ENCODE results near the gene PNMA8A. TPM values are rescaled to one million over a fixed set of nuclear protein-coding genes. Genes with fewer than 3 reads are reported as not detected.

Gene PNMA8A
- total RNA-seq, 1 donor from 2014 or later: 10.1 TPM

DNA sequence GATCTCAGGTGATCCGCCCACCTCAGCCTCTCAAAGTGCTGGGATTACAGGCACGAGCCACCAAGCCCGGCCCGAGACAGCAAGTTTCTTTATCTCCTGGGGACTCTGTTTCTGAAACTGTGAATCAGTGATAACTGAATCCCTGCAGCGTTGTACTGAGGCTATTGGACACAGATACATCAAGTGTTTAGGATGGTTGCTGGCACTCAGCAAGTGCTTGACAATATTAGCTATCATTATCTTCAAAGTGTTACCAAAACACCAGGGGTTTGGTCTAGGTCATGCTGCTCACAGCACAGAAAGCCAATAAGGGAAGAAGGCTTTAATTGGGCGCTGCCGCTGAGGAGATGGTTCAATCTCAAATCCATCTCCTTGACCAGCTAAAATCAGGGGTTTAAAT lies 22.1 kb downstream of the PNMA8A start:
- peaks cover 3% of the 10 kb centered on the region for H3K36me3 Mint-ChIP-seq (ENCODE audit: low read depth)
- peaks cover 7% of the 10 kb centered on the region for H3K9me3 Mint-ChIP-seq (ENCODE audit: low read depth)
- TF ChIP-seq, protein P1, sequence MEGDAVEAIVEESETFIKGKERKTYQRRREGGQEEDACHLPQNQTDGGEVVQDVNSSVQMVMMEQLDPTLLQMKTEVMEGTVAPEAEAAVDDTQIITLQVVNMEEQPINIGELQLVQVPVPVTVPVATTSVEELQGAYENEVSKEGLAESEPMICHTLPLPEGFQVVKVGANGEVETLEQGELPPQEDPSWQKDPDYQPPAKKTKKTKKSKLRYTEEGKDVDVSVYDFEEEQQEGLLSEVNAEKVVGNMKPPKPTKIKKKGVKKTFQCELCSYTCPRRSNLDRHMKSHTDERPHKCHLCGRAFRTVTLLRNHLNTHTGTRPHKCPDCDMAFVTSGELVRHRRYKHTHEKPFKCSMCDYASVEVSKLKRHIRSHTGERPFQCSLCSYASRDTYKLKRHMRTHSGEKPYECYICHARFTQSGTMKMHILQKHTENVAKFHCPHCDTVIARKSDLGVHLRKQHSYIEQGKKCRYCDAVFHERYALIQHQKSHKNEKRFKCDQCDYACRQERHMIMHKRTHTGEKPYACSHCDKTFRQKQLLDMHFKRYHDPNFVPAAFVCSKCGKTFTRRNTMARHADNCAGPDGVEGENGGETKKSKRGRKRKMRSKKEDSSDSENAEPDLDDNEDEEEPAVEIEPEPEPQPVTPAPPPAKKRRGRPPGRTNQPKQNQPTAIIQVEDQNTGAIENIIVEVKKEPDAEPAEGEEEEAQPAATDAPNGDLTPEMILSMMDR (IDR thresholded peaks at IDR 0.05): no peak
- peaks cover 24% of the 10 kb centered on the region for H3K4me1 Mint-ChIP-seq (ENCODE audit: low read depth)
- no peak for DNase-seq (ENCODE audit: low spot score)
- H3K4me3 Mint-ChIP-seq (ENCODE audit: unreplicated experiment): no peak overlapping the region
- H3K27ac Mint-ChIP-seq (ENCODE audit: unreplicated experiment): no peak overlapping the region
- no peaks in the 10 kb centered on the region for H3K27me3 Mint-ChIP-seq (ENCODE audit: low read depth)

DNA sequence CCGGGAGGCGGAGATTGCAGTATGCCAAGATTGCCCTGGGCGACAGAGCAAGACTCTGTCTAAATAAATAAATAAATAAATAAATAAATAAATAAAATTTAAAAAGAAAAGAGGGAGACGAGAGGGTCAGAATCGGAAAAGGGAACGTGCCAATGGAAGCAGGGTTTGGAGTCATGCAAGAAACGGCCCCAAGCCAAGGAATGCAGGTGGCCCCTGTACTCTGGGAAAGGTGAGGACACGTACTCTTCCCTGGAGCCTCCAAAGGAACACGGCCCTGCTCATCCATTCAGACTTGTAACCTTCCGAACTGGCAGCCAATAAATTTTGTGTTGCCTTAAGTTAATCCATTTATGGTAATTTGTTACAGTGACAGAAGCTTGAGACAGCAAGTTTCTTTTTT lies 22.8 kb downstream of the PNMA8A start:
- Mint-ChIP-seq H3K4me1 (ENCODE audit: low read depth) (peaks cover 24% of the 10 kb centered on the region), H3K27ac (ENCODE audit: unreplicated experiment) (no peak overlapping the region), H3K4me3 (ENCODE audit: unreplicated experiment) (no peak overlapping the region), H3K9me3 (ENCODE audit: low read depth) (peaks cover 7% of the 10 kb centered on the region), H3K36me3 (ENCODE audit: low read depth) (peaks cover 3% of the 10 kb centered on the region), H3K27me3 (ENCODE audit: low read depth) (no peaks in the 10 kb centered on the region)
- TF ChIP-seq, protein P1 (IDR thresholded peaks at IDR 0.05): no peak
- DNase-seq (ENCODE audit: low spot score): no peak

DNA sequence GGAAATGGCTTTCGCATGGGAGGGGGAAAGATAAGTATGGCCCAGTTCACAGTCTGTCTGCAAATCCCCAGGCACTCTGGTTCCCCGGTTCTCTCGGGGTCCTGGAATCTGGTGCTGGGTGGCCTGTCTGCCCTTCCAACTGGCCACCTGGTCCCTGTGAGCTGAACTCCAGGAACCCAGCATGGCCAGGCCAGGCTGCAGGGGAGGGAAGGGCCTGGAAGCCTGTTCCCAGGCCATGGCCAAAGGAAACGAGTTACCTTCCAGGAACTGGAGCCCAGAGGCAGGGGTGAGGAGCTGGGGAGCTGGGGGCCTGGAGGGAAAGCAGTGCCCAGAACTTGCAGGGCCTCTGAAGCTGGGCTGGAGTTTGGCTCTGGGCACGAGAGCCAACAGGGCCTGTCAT lies 23.5 kb downstream of the PNMA8A start:
- peak overlapping the region; percentile 68 for H3K27ac Mint-ChIP-seq (ENCODE audit: unreplicated experiment)
- no peak overlapping the region for H3K4me3 Mint-ChIP-seq (ENCODE audit: unreplicated experiment)

DNA sequence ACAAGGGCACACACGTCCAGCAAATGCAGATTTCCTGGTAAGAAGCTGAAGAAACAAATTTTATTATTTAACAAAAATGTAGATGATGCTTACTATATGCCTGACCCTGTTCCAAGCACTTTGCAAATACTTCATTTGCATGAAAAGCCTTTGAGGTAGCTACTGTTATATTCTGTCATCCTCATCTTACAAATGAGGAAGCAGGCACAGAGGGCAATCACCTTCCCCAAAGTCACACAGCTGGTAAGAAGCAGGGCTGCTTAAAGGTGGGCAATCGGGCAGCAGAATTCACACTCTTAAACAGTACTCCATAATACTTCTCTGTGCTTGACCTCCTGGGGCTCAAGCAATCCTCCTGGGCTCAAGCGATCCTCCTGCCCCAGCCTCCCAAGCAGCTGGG lies 24.4 kb downstream of the PNMA8A start:
- no peak for DNase-seq (ENCODE audit: low spot score)
- TF ChIP-seq, protein P1 (IDR thresholded peaks at IDR 0.05): no peak
- H3K27me3 Mint-ChIP-seq (ENCODE audit: low read depth): no peaks in the 10 kb centered on the region
- no peak overlapping the region for H3K27ac Mint-ChIP-seq (ENCODE audit: unreplicated experiment)
- H3K36me3 Mint-ChIP-seq (ENCODE audit: low read depth): peaks cover 3% of the 10 kb centered on the region
- H3K4me3 Mint-ChIP-seq (ENCODE audit: unreplicated experiment): no peak overlapping the region
- H3K9me3 Mint-ChIP-seq (ENCODE audit: low read depth): peaks cover 7% of the 10 kb centered on the region
- peaks cover 35% of the 10 kb centered on the region for H3K4me1 Mint-ChIP-seq (ENCODE audit: low read depth)

More for the DNA sequence above, 23.5 kb downstream of the PNMA8A start:
- DNase-seq (ENCODE audit: low spot score): no peak
- peaks cover 30% of the 10 kb centered on the region for H3K4me1 Mint-ChIP-seq (ENCODE audit: low read depth)
- TF ChIP-seq, protein P1 (IDR thresholded peaks at IDR 0.05): no peak
- H3K27me3 Mint-ChIP-seq (ENCODE audit: low read depth): no peaks in the 10 kb centered on the region
- H3K36me3 Mint-ChIP-seq (ENCODE audit: low read depth): peaks cover 3% of the 10 kb centered on the region
- H3K9me3 Mint-ChIP-seq (ENCODE audit: low read depth): peaks cover 7% of the 10 kb centered on the region

DNA sequence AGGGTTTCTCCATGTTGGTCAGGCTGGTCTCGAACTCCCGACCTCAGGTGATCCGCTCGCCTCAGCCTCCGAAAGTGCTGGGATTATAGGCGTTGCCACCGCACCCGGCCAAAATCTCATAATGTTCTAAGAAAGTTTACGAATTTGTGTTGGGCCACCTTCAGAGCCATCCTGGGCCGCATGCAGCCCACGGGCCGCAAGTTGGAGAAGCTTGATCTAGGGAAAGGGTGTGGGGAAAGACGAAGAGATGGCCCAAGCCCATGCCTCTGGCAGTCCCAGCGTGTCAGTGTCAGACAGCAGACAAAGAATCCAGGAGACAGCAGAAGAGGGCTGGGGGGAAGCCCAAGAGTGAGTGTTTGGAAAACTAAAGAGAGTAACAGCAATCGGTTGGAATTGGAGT lies 25.3 kb downstream of the PNMA8A start:
- Mint-ChIP-seq H3K27ac (ENCODE audit: unreplicated experiment) (no peak overlapping the region), H3K4me3 (ENCODE audit: unreplicated experiment) (no peak overlapping the region), H3K9me3 (ENCODE audit: low read depth) (peaks cover 7% of the 10 kb centered on the region), H3K27me3 (ENCODE audit: low read depth) (no peaks in the 10 kb centered on the region), H3K36me3 (ENCODE audit: low read depth) (peaks cover 3% of the 10 kb centered on the region), H3K4me1 (ENCODE audit: low read depth) (peaks cover 32% of the 10 kb centered on the region)
- TF ChIP-seq, protein P1 (IDR thresholded peaks at IDR 0.05): no peak
- DNase-seq (ENCODE audit: low spot score): no peak
